ENCODE results near the gene SEMG2.
A peak's percentile ranks its signal among the peaks of the same experiment; 100 is the strongest.

SEMG2 gene

GRCh38 chr20:45221076-45221475, at the start of gene SEMG2:
Gene SEMG2, plus strand, starts transcription at chr20:45221373. Its CDS starts 17 bp downstream, at chr20:45221390.
- no peak for DNase-seq

GRCh38 chr20:45173522-45173921, 47.7 kb upstream of the SEMG2 start:
- DNase-seq: no peak

DNA sequence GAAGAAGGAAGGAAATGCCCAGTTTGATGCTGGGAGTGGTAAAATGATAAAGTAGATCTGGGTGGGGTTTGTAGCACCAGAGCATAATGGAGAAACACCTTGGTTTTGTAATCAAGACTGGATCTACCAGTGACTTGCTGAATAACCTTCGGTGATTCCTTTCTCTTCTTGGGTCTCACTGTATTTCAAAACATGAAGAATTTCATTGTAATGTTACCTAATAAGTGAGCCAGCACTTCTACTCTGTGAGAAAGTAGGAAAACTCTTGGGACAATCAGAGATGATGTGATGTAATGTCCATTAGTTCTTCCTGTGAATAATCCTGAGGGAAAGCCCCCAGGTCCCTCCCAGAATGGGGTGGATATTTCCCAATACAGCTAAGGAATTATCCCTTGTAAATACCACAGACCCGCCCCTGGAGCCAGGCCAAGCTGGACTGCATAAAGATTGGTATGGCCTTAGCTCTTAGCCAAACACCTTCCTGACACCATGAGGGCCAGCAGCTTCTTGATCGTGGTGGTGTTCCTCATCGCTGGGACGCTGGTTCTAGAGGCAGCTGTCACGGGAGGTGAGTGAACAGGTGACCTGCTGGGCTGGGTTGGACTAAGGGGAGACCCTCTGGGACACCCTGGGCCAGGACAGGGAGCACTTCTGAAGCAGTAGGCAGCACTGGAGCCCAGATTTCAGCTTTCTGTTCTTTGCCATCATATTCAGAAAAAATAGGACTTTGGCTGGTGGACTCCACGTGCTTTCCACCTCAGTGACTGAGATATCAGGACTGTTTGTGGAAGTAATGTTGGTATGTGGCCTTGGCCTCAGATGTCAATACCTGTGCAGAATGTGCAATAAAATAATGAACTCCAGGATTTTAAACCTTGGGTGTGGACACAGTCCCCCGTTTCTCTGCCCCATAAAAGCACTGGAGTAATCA, 46.5 kb upstream of the SEMG2 start, which contains the start of gene PI3:
TSS of gene PI3 (plus strand) at position 469 of the 931 bp plus-strand sequence. CDS start at position 490, 21 bp downstream.
- DNase-seq: no peak

- DNase-seq: no peak
Observed at GRCh38 chr20:45176526-45177267, 44.5 kb upstream of the SEMG2 start.

- DNase-seq: no peak
Observed at GRCh38 chr20:45179166-45179565, 42.0 kb upstream of the SEMG2 start.

DNA sequence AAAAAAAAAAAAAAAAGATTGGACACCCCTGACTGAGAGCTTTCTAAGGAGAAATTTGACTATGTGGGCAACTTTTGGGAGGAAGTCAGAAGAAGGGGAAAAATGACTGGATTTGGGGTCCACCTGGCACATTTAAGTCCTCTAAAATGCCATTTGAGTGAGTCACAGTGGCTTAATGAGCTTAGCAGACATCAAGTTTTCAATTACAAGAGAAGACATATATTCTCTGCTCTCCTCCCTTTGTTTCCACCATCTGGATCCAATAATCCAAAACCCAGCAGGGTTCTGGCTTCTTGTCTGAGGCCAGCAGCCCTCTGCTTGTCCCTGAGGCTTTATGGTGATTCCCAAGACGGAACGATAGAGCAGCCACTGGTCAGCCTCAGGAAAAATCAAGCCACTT, 39.5 kb upstream of the SEMG2 start:
- no peak for DNase-seq

DNA sequence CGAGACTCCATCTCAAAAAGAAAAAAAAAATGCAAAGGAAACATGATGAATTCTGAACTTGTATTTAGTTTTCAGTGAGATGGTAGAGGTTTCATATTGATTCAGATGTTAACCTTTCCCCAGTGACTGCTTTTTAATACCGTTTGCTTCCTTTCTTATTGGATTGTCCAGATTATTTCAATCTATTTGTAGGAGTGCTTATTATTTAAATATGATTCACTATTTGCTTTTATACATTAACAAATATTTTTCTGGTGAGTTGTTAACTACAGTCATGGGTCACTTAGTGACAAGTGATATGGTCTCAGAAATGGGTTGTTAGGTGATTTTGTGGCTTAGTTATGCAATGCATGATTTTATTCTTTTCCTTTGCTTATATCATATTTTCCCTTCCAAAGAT, 38.1 kb upstream of the SEMG2 start:
- no peak for DNase-seq

DNA sequence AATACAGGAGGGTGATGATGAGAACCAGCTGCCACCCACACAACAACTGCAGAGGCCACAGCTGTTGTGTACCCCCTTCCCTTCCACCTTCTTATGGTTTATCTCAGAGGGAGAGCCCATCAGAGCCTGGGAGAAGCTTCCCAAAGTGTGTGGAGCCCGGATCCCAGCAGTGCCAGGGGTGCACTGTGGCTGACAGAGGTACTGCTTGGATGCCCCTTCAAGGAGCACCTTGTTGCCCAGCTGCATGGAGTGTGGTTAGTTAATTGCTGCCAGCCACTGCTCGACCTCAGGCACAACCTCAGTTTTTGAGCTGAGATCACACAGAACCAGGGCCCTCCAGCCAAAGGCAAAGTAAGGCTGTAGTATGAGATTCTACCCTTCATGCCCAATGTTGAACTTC, 33.5 kb upstream of the SEMG2 start:
- no peak for DNase-seq

DNA sequence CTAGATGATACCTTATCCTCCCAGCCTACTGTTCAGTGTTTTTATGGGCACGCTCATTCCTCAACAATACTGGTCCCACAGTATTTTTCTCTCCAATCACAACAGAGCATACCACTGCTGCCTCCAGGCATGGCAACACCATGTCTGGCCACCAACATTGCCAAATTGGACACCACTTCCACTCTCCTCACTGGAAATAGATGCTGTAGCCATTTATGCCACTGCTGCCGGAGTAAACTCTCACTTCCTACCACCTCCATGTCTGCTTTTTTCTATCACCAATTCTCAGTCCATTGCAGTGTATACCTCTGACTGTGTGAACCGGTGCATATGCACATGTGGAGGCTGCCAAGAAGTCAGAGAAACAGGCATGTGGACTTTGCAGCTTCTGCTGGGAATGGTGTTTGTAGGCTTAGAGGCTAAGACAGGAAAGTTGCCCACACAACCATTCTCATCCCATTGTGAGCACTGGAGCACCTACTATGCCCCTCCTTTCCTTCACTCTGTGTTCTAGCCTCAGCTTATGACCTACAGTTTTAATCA, 32.0 kb upstream of the SEMG2 start:
- no peak for DNase-seq

GRCh38 chr20:45189861-45190260, 31.3 kb upstream of the SEMG2 start:
- DNase-seq: no peak

GRCh38 chr20:45191926-45192325, 29.2 kb upstream of the SEMG2 start:
- DNase-seq: no peak

- no peak for DNase-seq
Observed at GRCh38 chr20:45193331-45193730, 27.8 kb upstream of the SEMG2 start.

DNA sequence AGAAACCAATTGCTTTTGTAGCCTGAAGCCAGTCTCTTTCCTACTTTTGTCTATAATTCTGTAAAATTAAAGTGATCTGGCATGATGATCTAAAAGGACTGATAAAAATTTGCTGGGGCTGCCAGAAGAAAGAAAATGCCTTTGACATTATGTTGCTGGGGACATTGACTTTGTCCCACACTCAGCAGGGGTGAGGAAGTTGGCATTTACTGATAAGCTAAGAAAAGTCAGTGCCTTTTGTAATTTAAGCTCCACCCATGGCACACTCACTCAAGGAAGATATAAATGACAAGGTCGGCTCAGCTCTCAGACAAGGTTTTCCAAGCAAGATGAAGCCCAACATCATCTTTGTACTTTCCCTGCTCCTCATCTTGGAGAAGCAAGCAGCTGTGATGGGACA, 14.4 kb upstream of the SEMG2 start, which contains the start of gene SEMG1:
TSS of gene SEMG1 (plus strand) at position 309 of the 400 bp plus-strand sequence. CDS start at position 330, 21 bp downstream.
- DNase-seq: no peak

DNA sequence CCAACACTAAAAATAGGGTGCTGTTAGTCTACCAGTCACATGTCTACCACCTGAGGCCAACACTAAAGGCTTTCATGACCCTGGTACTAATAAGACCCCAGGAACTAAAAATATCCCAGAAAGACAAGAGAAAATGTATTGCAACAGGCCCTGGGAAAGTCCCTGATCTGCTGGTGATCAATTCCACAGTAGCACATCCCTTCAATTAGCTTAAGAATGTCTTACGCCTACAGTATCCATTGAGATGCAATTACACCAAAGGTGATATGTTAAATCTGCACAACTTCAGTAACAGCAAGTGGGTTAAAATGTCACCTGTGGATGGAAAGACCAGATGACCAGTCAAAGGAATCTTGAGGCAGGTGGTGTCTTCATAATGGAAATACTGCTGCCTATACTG, 11.2 kb upstream of the SEMG2 start:
- DNase-seq: no peak

DNA sequence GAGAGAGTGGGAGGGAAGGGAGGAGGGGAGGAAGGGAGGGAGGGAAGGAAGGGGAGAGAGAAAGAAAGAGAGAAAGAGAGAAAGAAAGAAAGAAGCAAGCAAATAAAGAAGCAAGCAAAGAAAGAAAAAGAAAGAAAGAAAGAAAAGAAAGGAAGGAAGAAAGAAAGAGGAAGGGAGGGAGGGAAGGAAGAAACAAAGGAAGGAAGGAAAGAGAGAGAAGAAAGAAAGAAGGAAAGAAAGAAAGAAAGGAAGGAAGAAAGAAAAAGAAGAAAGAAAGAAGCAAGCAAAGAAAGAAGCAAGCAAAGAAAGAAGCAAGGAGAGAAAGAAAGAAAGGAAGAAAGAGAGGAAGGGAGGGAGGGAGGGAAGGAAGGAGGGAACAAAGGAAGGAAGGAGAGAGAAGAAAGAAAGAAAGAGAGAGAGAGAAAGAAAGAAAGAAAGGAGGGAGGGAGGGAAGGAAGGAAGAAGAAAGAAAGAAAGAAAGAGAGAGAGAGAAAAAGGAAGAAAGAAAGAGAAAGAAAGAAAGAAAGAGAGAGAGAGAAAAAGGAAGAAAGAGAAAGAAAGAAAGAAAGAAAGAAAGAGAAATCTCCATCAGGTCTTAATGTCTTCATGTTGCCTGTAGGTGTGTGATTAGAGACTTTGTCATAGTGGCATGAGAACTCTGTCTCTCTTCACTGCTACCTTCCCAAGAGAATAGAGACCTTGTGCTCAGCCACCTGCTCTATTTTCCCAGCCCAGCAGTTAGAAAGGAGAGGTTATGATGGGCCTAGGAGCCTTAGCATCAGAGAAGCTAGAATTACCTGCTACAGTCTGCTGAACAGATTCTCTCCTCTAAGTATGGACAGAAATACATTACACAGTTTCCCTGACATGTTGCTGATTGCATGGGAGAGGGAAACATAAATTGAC, 9.4 kb upstream of the SEMG2 start:
- DNase-seq: no peak

DNA sequence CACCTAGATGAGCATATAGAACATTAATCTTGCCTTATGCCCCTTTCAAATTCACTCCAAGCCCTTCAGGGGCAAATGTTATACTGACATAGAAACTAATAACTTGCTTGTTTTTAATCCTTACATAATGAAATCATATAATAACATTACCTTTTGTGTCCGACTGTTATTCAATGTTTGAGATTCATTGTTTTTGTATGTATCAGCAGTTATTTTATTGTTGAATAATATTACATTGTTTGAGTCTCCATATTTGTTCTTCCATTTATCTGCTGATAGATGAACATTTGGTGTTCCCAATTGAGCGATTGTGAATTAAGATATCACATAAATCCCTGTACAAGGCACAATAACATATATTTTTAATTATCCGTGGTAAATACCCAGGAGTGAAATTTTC, 8.3 kb upstream of the SEMG2 start:
- no peak for DNase-seq

GRCh38 chr20:45218124-45218523, 3.0 kb upstream of the SEMG2 start:
- DNase-seq: no peak

DNA sequence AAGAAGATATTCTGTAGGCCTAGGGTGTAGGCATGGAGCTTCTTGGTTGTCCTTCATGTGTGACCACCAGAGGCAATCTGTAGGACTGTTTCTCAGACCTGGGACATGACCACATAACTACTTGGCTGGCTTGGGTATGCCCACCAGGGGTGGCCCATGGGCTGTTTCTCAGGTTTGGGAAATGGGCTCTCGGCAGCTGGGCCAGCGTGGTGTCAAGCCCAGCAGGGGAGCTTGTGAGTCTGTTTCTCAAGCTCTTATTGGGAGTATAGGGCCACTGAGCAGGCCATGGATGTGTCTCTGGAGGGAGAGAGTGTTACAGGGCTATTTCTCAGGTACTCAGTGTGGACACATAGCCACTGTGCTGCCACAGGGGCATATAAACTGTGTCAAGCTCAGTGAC, 2.5 kb upstream of the SEMG2 start:
- no peak for DNase-seq

GRCh38 chr20:45223136-45223535, 2.0 kb downstream of the SEMG2 start:
- DNase-seq: no peak

GRCh38 chr20:45226287-45226686, 5.1 kb downstream of the SEMG2 start:
- DNase-seq: no peak

DNA sequence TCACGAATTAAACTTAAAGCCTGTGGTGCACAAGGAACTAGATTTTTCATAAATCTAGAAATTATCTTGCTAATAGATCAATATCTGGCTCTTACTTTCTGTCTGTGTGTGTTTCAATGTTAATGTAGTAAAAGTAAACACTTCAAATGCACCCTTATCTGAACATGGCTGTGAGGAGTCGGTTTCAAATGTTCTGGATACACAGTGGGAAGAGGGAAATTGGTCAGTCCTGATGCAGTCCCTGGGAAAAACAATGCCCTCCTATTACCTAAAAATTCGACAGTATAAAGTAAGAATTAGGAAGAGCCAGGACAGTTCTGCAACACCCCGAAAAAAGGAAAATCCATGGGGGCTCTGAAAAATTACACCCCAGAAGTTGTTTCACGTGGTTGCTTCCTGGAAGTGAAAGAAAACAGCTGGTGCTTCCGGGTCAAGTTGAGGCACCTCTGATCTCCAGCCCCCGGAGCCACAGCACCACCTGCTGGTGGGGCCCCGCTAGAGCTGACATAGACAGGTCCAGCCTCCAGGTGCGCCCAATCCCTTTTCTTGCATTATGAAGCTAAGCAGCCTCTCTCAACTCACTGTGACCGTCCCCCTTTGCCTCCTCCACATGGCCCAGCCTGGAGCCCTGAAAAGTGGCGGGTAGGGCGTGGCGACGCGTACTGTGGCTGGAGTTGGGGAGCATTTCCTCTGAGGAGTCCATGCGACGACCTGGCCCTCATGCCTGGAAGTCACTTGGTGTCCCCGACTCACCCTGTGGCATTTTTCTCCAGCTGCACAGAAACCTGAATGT, 8.3 kb downstream of the SEMG2 start:
- peak; percentile 48 for DNase-seq

DNA sequence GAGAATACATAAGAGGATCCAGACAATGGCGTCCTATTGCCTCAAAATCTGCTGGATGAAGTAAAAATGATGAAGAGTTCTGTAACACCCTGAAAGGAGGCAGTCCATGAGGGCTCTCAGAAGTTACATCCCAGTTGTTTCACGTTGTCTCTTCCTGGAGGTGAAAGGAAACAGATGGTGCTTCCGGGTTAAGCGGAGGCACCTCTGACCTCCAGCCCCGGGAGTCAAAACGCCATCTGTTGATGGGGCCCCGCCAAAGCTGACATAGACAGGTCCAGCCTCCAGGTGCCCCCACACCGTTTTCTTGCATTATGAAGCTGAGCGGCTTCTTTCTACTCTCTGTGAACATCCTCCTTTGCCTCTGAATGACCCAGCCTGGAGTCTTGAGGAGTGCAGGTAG, 9.5 kb downstream of the SEMG2 start:
- no peak for DNase-seq
